ENCODE measurements around the gene RASSF7.

GRCh38 chr11:568306-569157, 7.8 kb downstream of the RASSF7 start:
- no peak for TF ChIP-seq CTCF (IDR thresholded peaks at IDR 0.05 in 2 of 3, conservative IDR thresholded peaks at IDR 0.05 in 1 of 3; ENCODE audit: control insufficient read depth in 2 of 3, extremely low read depth in 1 of 3, insufficient read depth in 1 of 3, low read depth in 3 of 3, low read length in 3 of 3)
- peak; percentile 99 for TF ChIP-seq JUND (IDR thresholded peaks at IDR 0.05; ENCODE audit: low read depth, low read length)
- no peak; the same call in 1 of the 2 replicates for TF ChIP-seq CREB1 (IDR thresholded peaks at IDR 0.05; ENCODE audit: low read depth)
- peak; percentile 81 for TF ChIP-seq POLR2A (IDR thresholded peaks at IDR 0.05; ENCODE audit: low read depth, low read length)
- no peak for TF ChIP-seq MLLT1 (IDR thresholded peaks at IDR 0.05)

All from GM12878 (cell line).